Loucy (cell line): ENCODE data around the gene CAMTA1.

ENCODE experiments used
- H2AFZ ChIP-seq: fragments of 200-600 bp; sonication (generic); 2 replicates; pipeline ENCODE4 v1.6.0; 2016; ENCODE audit warnings: antibody characterized with exemption, mild to moderate bottlenecking, low read length, moderate library complexity
- H3F3A ChIP-seq: fragments of 200-600 bp; 2 replicates; pipeline ENCODE4 v1.6.0; 2016; ENCODE audit warnings: antibody characterized with exemption, low read depth, mild to moderate bottlenecking
- H3K27me3 ChIP-seq: fragments of 200-600 bp; sonication (generic); 2 replicates; pipeline ENCODE4 v1.6.1; 2014; ENCODE audit warnings: low read length, mild to moderate bottlenecking; ENCODE audit not compliant: insufficient read depth, poor library complexity, severe bottlenecking
- H3K36me3 ChIP-seq: fragments of 200-600 bp; sonication (generic); 2 replicates; pipeline ENCODE4 v1.6.1; 2016; ENCODE audit warnings: low read length; ENCODE audit not compliant: insufficient read depth
- H3K4me1 ChIP-seq: fragments of 200-600 bp; sonication (generic); 2 replicates; pipeline ENCODE4 v1.5.1; 2014; ENCODE audit warnings: low read length, mild to moderate bottlenecking; ENCODE audit not compliant: insufficient read depth, poor library complexity, severe bottlenecking
- H3K4me2 ChIP-seq: fragments of 200-600 bp; sonication (generic); 2 replicates; pipeline ENCODE4 v1.6.0; 2014; ENCODE audit warnings: antibody characterized with exemption, low read length, low read depth, mild to moderate bottlenecking; ENCODE audit not compliant: poor library complexity, severe bottlenecking
- H3K4me3 ChIP-seq: fragments of 200-600 bp; sonication (generic); 2 replicates; pipeline ENCODE4 v1.5.1; 2014; ENCODE audit warnings: low read length, mild to moderate bottlenecking, mixed read lengths; ENCODE audit not compliant: poor library complexity, severe bottlenecking
- H3K79me2 ChIP-seq: fragments of 200-600 bp; sonication (generic); 2 replicates; pipeline ENCODE4 v1.6.1; 2014; ENCODE audit warnings: low read length; ENCODE audit not compliant: insufficient read depth
- H3K9ac ChIP-seq: fragments of 200-600 bp; sonication (generic); 2 replicates; pipeline ENCODE4 v1.6.0; 2014; ENCODE audit warnings: mild to moderate bottlenecking, low read depth, low read length, moderate library complexity; ENCODE audit not compliant: poor library complexity, severe bottlenecking
- H3K9me2 ChIP-seq: fragments of 200-600 bp; sonication (generic); replicated peaks from 2 replicates; pipeline ENCODE4 v1.6.1; 2016; ENCODE audit warnings: low read depth, low read length, mixed read lengths
- H3K9me3 ChIP-seq: fragments of 200-600 bp; sonication (generic); 2 replicates; pipeline ENCODE4 v1.6.1; 2014; ENCODE audit warnings: mild to moderate bottlenecking, antibody characterized with exemption, low read length, low read depth; ENCODE audit not compliant: insufficient read depth
- H4K20me1 ChIP-seq: fragments of 200-600 bp; sonication (generic); 2 replicates; pipeline ENCODE4 v1.6.0; 2014; ENCODE audit warnings: antibody characterized with exemption, low read length, mild to moderate bottlenecking; ENCODE audit not compliant: insufficient read depth, poor library complexity, severe bottlenecking
- CTCF ChIP-seq: fragments of 200-600 bp; sonication (generic); conservative IDR thresholded peaks from 2 replicates; pipeline ENCODE4 v1.5.1; 2014; ENCODE audit warnings: mild to moderate bottlenecking, antibody characterized with exemption, low read length
- EZH2phosphoT487 ChIP-seq: fragments of 200-600 bp; IDR thresholded peaks from 2 replicates; pipeline ENCODE4 v1.6.1; 2018; ENCODE audit warnings: antibody characterized with exemption, mild to moderate bottlenecking, moderate library complexity, borderline replicate concordance

CAMTA1 gene

GRCh38 chr1:7664893-7665250 lies 879.6 kb downstream of the CAMTA1 start:
- TF ChIP-seq EZH2phosphoT487, result no peak
- no peak for TF ChIP-seq CTCF
- H3K27me3 ChIP-seq, result no peaks in the 10 kb centered on the region
- no peak overlapping the region for H3K4me3 ChIP-seq
- H2AFZ ChIP-seq, result no peak overlapping the region
- no peaks in the 10 kb centered on the region for H3K79me2 ChIP-seq
- H3K4me1 ChIP-seq, result no peaks in the 10 kb centered on the region
- no peaks in the 10 kb centered on the region for H3K9me2 ChIP-seq
- H3F3A ChIP-seq, result no peaks in the 10 kb centered on the region
- no peaks in the 10 kb centered on the region for H3K9me3 ChIP-seq
- no peaks in the 10 kb centered on the region for H4K20me1 ChIP-seq
- H3K9ac ChIP-seq, result no peak overlapping the region
- H3K4me2 ChIP-seq, result no peak overlapping the region
- no peaks in the 10 kb centered on the region for H3K36me3 ChIP-seq

GRCh38 chr1:7666249-7666648 lies 881.0 kb downstream of the CAMTA1 start:
- Histone ChIP-seq H3K4me3 (no peak overlapping the region), H3K4me1 (no peaks in the 10 kb centered on the region), H3K27me3 (no peaks in the 10 kb centered on the region), H3K9me3 (no peaks in the 10 kb centered on the region), H3K9me2 (no peaks in the 10 kb centered on the region), H3K79me2 (no peaks in the 10 kb centered on the region), H3K9ac (no peak overlapping the region), H3F3A (no peaks in the 10 kb centered on the region), H3K4me2 (no peak overlapping the region), H4K20me1 (no peaks in the 10 kb centered on the region), H2AFZ (no peak overlapping the region), H3K36me3 (no peaks in the 10 kb centered on the region)
- TF ChIP-seq CTCF, result no peak
- no peak for TF ChIP-seq EZH2phosphoT487

GRCh38 chr1:7667159-7667558 lies 881.9 kb downstream of the CAMTA1 start:
- H3K27me3 ChIP-seq, result no peaks in the 10 kb centered on the region
- no peak overlapping the region for H3K4me3 ChIP-seq
- H2AFZ ChIP-seq, result no peak overlapping the region
- H3K9me2 ChIP-seq, result no peaks in the 10 kb centered on the region
- H3K4me2 ChIP-seq, result no peak overlapping the region
- H3K36me3 ChIP-seq, result no peaks in the 10 kb centered on the region
- no peak for TF ChIP-seq CTCF
- no peak for TF ChIP-seq EZH2phosphoT487
- H3K9me3 ChIP-seq, result no peaks in the 10 kb centered on the region
- no peaks in the 10 kb centered on the region for H3K79me2 ChIP-seq
- no peaks in the 10 kb centered on the region for H4K20me1 ChIP-seq
- no peak overlapping the region for H3K9ac ChIP-seq
- H3K4me1 ChIP-seq, result no peaks in the 10 kb centered on the region
- H3F3A ChIP-seq, result no peaks in the 10 kb centered on the region
